GM21529 (cell line): ENCODE measurements around the gene GALNT10.
"Not testable (repeated sequence)": the region's sequence is repeated elsewhere in the genome, so short reads cannot be mapped to it uniquely, and the experiment has no call there.

Source experiments
- ATAC-seq: cut with Tn5 transposase; IDR thresholded peaks from one replicate; pipeline ENCODE4 v1.9.1; 2021; ENCODE audit not compliant: unreplicated experiment

The GALNT10 gene

DNA sequence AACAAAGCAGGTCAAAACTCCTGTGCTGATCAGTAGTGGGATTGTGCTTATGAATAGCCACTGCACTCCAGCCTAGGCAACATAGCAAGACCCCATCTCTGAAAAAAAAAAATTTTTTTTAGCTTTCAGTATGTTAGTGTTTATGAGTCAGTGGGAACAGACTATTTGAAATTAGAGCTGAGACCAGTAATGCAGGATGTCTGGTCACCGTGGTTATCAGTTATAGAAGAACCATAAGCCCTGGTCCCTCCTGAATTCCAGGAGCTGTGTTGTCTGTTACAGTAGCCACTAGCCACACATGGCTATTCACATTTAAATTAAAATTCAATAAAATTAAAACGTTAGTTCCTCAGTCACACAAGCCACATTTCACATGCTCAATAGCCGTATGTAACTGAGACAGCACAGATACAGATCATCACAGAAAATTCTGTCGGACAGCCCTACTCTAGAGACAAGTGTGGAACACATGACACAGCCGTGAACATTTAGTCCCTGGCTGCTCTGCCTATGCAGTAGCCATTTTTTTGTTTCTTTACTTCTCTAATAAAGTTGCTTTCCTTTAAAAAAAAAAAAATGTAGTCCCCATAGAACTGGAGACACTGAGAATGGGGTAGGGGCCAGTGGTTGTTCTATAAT, 159.2 kb downstream of the GALNT10 start:
- ATAC-seq, result no peak

DNA sequence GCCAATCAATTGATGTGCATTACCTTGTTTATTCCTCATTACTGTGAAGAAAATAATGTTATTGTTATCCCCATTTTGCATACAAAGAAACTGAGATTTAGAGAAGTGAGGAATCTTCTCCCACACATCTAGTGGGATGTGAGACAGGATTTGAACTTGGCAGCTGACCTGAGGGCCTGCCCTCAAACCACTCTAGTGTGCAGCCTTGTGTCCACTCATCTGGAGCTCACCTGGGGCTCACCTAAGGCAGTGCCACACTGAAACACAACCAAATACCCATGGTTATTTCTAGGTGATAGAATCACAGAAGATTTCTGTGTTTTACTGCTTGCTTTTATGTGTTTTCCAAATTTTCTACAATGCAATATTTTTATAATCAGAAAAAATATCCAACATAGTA, 160.6 kb downstream of the GALNT10 start:
- ATAC-seq, result no peak

DNA sequence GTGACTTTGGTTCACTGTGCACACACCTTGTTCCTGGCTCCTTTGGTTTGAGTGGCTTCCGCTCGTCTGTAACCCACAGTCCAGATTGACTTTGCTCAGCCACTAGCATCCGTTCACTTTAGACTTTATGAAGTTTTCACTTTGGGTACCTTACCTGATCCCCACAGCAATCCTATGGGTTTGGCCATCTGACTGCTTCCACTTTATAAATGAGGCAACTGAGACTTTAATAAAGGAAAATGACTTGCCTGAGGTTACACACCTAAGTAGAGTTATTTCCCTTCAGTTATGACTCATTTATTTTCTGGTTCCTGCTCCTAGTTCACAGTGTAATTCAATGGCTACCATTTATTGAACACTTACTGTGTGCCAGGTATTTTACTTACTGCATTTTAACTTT, 161.0 kb downstream of the GALNT10 start:
- ATAC-seq, result peak; percentile 63

DNA sequence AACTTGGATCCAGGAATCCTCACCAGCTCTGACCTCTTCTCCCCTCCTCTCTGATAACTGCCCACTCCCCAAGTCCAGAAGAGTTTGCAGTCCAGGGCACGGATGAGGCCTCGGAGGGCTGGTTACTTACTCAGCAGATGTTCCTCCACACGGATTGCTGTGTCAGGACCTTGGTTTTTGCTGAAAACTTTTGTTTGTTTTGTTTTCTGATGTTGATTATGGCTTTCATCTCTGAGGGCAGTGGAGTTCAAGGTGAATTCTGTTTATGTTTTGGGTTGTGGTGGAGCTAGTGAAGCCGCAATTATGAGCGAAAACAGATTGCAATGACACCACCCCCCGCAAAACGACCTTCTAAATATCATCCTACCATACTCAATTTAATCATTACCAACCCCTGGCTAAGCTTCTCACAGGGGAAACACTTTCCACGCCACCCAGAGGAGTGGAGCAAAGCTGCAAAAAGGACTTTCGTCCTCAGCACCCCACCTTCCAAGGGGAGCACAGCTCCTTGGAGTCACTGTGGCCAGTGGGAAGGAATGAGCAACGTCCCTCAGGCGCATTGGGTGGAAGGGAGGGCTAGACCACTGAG, 162.5 kb downstream of the GALNT10 start:
- ATAC-seq, result no peak

DNA sequence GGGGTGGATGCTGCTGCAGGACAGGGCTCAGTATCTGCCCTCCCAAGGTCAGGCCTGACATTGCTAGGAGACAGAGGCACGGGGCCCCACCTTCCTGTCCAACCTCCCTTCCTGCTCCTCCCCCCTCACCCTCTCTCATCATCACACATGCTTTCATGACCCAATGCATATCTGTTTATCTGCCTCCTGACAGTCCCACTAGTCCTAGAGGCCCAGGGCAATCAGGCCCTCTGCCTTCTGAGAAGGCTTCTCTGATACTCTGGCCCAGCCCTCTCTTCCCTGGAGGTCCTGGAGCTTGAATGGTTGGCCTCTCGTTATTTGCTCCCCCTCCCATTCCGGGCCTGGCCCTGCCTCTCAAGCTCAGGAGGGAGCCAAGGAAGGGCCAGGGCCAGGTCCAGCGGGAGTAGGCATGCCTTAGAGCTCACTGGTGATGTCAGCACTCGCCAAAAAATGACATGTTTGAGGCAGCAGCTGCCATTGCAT, 164.6 kb downstream of the GALNT10 start:
- ATAC-seq, result no peak

DNA sequence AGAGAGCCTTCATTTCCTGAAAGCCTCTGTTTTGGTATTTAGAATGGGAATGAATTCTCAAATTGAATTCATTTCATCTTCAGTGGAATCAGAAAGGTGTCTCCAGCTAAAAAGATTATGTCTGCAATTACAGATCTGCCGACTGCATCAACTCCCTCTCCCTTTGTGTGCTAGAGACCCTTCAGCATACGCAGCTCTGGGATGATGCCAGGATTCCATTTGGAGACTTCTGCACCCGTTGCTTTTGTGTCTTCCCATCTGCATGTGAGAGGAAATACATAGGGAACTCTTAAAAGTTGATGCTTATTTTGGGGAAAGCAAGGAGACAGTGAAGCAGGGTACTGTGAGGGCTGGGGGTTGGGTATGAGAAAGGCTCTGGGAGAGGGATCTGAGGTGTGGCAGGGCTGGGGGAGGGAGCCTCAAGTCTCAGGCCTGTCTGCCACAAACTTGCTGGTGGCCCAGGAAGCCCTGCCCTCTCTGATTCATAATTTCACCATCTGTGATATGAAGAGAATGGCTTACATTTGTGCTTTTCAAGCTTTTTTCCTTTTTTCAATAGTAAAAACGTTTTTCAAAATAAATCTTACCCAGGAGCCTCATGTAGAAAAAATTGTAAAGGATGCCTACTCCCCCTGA, 165.6 kb downstream of the GALNT10 start:
- no peak for ATAC-seq

DNA sequence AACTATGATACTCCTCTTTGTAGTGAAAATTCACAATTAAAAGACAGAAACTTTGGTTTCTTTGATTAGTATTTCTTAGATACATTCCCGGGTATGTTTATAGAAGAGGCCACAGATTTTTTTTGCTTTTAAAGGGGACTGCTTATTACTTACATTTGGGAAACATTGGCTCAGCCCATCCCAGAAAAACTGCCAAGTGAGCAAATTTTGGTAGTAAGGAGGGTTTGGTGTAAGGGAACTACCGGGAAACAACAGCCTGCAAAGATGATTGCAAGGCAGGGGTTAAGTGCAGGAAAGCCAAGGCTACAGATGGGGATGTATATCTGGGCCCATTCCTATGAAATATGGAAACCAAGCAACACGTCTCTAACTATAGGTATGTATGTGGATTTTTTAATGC, 166.4 kb downstream of the GALNT10 start:
- no peak for ATAC-seq

DNA sequence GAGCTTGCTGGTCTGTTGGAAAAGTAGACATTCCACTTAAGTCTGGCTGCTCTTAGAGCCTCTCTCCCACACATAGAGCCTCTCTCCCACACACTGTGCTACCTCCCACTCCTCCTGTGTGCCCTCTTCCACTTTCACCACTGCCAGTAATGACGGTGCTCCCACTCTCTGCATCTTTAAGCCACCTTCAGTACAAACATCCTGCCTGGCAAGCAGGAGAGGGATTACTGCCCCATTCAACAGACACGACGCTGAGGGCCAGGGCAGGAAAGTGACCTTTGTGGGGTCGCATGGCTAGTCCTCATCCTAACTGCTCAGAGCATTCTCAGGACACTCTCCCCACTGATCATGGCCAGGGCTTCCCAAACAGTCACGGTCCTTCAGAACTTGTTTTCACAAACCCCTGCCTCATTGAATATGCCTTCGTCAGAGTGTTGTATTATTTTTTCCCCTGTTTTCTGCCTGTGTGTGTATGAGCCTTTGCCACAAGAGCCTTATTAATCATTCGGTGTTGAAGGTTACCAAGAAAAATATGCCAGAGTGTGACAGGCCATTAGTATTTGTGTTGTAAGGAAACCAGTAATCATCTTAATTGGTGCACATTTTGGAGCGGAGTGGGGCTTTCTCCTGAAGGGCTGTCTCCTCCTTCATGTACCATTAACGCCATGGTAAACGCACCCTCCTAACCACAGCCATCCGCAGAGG, 168.1 kb downstream of the GALNT10 start:
- no peak for ATAC-seq

DNA sequence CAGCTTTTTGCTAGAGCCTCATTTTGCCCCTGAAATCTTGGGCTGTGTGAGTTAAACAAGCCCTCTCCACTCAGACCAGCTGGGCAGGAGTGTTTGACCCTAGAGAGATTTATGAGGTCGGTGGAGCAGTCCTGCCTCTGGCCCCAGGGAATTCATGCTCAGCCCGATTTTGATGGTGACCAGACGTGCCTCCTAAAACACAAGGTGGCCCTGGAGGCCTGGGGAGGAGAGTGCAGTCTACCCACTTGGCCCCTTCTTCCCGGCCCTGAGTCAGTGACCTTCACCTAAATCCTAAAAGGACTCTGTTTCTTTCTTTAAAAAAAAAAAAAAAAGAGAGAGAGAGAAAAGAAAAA, 168.7 kb downstream of the GALNT10 start:
- ATAC-seq, result no peak

DNA sequence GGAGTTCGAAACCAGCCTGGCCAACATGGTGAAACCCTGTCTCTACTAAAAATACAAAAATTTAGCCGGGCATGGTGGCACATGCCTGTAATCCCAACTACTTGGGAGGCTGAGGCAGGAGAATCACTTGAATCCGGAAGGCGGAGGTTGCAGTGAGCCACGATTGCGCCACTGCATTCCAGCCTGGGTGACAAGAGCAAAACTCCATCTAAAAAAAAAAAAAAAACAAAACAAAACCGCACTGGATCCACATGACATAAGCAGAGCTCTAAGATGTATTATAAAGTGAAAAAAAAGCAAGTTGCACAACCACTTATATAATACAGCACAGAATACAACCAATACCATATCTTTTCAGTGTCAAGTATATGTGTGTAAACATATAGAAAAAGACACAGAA, 169.7 kb downstream of the GALNT10 start:
- ATAC-seq, result not testable (repeated sequence)

DNA sequence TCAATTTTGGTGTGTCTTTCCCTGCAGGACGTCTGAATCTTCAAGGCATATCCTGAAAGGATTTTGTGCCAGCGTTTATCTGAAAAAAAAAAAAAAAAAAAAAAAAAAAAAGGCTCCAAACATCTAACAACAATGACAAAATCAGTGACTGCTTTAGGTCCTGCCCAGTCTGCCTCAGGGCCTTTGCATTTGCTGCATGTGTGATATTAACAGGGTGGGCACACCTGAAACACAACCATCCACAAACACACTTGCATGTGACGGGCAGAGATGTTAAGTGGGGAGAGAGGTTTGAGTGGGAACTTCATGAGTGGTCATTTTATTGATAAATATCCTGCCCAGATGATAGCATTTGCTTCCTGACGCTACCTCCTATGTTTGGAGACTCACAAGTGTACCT, 172.9 kb downstream of the GALNT10 start:
- ATAC-seq, result no peak

DNA sequence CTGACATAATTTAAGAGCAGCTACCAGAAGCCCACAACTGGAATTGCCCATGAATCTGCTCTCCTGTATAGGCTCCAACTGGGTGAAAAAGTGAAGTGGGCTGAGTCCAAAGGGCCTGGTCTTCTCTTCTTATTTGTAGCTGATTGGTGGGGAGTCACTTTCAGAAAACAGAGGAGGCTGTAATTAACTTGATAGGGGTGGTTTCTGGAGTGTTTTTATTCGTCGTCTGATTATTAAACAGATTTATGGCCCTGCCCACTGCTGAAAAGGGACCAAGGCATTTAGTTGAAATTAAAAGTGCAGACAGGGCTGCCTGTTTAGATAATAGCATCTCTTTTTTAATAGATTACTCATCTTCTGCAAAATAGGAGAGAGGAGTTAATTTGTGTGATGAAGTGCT, 174.2 kb downstream of the GALNT10 start:
- no peak for ATAC-seq

DNA sequence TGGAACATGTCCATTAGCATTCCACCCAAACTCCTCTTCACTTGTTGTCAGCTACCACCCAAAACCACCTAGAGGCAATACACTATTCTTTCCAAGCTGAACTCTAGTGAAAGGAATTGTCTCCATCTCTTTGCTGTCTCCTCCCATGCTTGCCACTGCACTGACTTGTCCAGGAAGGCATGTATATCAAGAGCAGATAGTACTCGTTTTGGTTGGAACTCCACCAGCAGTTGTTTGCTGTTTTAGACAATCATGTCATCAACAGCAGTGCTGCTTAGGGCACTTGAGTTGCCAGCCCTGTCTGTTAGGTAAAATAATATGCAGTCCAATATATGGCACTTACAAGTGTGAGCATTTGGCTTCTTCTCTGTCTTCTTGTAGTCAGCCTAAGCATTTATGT, 175.3 kb downstream of the GALNT10 start:
- ATAC-seq, result no peak

DNA sequence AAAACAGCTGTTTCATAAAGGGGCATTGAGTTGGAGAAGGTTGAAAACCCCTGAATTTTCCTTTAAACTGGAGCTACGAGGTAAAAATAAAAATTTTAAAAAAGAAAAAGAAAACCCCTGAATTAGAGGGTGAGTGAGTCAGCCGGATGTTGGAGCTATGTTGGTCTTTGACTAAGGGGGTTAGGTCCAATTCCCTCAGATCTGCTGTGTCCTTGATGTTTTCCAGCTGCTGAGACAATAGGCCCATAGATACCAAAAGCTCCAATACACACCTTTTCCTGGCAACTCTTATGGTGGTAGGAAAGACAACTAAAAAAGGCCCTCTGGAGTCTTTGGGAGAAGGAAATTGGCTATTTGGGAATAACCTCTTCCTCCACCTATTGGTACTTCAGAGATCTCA, 175.8 kb downstream of the GALNT10 start:
- ATAC-seq, result no peak

DNA sequence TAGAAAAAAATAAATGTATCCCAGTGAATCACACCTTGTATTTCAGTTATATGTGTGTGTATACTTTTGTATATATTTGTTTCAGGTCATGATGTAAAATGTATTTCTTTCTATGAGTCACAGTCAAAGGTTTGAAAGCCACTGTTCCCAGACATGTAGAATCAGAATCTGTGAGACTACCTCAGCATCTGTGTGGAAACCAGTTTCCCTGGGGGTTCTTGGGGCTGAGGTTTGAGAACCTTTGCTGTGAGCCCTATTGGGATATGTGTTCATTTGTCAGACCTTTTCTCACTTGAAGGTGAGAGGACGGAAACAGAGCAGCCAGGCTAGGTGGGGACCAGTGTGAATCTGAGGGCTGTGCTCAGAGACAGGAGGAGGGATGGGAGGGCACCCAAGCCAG, 176.6 kb downstream of the GALNT10 start:
- ATAC-seq, result no peak

DNA sequence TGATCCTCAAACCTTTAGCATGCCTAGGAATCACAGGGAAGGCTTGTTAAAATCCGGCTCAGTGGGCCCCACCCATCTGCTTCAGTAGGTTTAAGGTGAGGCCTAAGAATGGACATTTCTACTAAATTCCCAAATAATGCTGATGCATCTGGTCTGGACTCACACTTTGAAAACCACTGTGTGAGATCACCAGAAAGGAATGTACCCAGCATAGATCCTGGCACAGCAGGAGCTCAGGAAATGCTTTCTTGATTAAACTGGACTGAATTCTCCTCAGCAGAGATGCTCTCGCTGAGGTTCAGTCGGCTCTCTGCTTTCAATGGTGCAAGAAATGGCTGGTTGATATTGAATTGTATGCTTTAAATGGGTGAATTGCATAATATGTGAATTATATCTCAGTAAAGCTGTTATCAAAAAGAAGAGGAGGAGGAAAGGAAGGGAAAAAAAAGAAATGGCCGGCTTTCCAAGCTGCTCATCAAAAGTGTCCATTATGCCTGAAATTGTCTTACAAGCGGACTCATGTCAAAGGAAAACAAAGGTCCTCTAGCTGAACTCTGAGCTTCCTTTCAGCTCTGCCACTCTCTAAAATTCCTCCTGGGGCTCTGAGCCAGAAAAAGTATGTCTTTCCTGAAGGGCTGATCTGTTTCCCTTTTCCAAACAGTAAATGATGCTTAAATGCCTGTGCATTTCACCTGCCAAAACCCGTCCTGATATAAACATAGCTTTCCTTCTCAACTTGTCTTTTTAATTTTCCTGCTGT, 177.7 kb downstream of the GALNT10 start:
- ATAC-seq, result no peak

DNA sequence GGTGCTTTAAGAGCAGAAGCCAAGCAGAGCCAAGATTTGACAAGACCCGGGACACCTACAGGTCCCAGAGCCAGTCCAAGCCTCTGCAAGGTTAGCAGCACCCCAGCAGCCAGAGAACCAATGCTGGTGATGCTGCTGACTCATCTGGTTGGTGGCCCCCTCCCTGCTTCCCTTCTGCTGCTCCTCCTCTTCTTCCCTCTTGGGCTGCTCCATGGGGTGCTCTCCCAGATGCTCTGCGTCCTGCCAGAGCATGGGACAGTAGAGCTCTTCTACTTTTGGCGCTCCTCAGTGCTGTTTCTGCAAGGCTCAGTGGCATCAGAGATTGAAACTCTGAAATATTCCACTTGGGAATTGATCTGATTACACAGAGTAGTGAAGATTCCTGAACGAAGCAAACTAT, 179.1 kb downstream of the GALNT10 start:
- no peak for ATAC-seq

DNA sequence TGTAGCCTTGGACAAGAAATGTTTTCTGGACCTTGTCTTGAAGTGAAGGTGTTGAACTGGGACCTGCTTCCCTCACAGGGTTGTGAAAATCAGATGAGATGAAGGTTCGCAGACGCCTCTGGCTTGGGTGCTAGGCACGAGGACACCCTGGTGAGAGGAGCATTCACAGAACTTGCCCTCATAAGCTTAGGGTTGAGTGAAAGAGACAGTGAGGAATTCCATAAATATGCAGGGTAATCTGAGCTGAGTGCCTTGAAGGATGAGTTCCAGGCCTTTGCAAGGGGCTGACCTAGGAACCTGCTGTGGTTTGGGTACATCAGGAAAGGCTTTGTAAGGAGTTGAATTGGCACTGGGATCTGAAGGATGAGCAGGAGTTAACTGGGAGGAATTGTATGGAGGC, 179.6 kb downstream of the GALNT10 start:
- ATAC-seq, result no peak

DNA sequence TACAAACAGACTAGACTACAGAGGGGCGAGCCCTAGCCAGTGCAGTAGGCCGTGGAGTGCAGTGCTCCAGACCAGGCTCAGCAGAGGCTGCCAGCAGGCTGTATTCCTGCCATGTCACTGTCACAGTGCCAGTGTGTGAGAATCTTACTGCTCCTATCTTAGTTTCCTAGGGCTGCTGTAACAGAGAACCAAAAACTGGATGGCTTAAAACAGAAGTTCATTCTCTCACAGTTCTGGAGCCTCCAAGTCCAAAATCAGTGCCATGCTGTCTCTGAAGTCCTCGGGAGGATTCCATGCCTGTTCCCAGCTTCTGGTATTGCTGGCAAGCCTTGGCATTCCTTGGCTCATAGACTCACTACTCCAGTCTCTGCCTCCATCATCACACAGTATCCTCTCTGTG, 180.3 kb downstream of the GALNT10 start:
- ATAC-seq, result no peak

DNA sequence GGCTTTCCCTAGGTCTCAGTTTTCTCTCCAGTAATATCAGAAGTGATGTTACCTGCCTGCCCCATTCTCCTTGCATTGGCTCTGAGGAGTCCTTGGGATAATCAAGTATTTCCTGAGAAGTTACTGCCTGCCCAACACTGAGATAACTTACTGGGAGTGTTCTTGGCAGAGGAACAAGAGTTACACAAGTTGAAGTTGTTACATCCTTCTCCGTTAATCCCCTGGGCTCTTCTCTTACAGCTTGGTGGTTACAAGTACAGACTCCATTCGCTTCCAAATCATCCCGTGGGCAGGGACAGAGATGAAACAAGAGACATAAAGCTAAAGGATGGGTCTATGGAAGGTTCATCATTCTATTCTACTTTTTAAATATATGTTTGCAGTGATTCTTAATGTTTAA, 181.2 kb downstream of the GALNT10 start:
- ATAC-seq, result no peak

DNA sequence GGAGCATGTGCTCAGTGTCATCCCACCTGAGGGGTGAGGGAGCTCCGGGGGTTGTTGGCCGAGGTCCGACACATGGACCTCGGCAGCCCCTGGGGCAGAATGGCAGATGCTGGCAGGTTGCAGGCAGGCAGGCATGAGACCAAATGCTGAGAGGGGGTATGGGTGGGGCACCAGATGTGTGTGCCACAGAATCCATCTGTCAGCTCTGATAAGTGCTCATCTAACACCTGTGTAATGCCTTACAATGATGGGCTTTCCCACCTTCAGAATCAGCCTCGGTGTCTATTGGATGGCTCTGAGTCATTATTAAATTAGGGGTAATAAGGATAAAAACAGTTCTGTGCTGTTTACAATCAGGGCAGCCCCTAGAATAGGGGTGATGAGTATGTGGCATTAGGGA, 182.1 kb downstream of the GALNT10 start:
- no peak for ATAC-seq
